ENCODE results near the gene DYSF. TPM values are rescaled to one million over a fixed set of nuclear protein-coding genes. Genes with fewer than 3 reads are reported as not detected.

Gene DYSF
- total and polyA plus RNA-seq, 2 donors: 5.8 to 9.2 TPM

- WGBS: 95% methylated on average over 9 of the region's 9 CpGs
- H3K36me3 ChIP-seq (ENCODE audit: control insufficient read depth in 2 of 2, insufficient read depth in 2 of 2, low read length in 1 of 2): no peaks in the 10 kb centered on the region
- no peak overlapping the region for H3K4me3 ChIP-seq (ENCODE audit: low read length in 2 of 2)
- no peaks in the 10 kb centered on the region for H3K9me3 ChIP-seq (ENCODE audit: control insufficient read depth in 2 of 2, insufficient read depth in 1 of 2, low read length in 1 of 2)
- H3K4me1 ChIP-seq (ENCODE audit: control insufficient read depth in 2 of 2, insufficient read depth in 2 of 2, low read length in 2 of 2): no peaks in the 10 kb centered on the region
- no peak overlapping the region for H3K27ac ChIP-seq (ENCODE audit: low read depth in 1 of 2, low read length in 1 of 2)
- DNase-seq (ENCODE audit: low read depth in 6 of 9, low spot score in 9 of 9): no peak
- H3K27me3 ChIP-seq (ENCODE audit: control insufficient read depth in 2 of 2, insufficient read depth in 1 of 2, low read length in 1 of 2): no peaks in the 10 kb centered on the region
Observed at GRCh38 chr2:71554028-71554705, 100.8 kb downstream of the DYSF start.

DNA sequence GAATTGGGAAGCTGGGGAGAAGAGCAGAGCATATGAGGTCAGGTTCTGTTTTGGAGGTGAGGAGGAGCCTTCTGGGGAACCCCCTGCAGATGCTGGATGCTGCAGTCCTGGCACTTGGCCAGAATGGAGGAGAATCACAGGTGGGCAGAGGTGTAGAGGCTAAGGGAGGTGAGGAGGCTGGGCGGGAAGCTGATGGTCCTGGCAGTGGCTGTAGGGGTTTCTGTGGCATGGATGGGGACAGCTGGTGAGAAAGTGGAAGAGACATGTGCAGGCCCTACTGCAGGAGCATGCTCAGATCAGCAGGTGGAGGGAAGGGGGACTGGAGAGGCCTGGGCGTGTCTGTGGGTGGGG lies 101.3 kb downstream of the DYSF start:
- Histone ChIP-seq H3K9me3 (ENCODE audit: control insufficient read depth in 2 of 2, insufficient read depth in 1 of 2, low read length in 1 of 2) (no peaks in the 10 kb centered on the region), H3K4me1 (ENCODE audit: control insufficient read depth in 2 of 2, insufficient read depth in 2 of 2, low read length in 2 of 2) (no peaks in the 10 kb centered on the region), H3K27ac (ENCODE audit: low read depth in 1 of 2, low read length in 1 of 2) (no peak overlapping the region), H3K27me3 (ENCODE audit: control insufficient read depth in 2 of 2, insufficient read depth in 1 of 2, low read length in 1 of 2) (no peaks in the 10 kb centered on the region), H3K4me3 (ENCODE audit: low read length in 2 of 2) (no peak overlapping the region), H3K36me3 (ENCODE audit: control insufficient read depth in 2 of 2, insufficient read depth in 2 of 2, low read length in 1 of 2) (no peaks in the 10 kb centered on the region)
- WGBS: 91% methylated on average over 2 of the region's 2 CpGs
- no peak for DNase-seq (ENCODE audit: low read depth in 6 of 9, low spot score in 9 of 9)

DNA sequence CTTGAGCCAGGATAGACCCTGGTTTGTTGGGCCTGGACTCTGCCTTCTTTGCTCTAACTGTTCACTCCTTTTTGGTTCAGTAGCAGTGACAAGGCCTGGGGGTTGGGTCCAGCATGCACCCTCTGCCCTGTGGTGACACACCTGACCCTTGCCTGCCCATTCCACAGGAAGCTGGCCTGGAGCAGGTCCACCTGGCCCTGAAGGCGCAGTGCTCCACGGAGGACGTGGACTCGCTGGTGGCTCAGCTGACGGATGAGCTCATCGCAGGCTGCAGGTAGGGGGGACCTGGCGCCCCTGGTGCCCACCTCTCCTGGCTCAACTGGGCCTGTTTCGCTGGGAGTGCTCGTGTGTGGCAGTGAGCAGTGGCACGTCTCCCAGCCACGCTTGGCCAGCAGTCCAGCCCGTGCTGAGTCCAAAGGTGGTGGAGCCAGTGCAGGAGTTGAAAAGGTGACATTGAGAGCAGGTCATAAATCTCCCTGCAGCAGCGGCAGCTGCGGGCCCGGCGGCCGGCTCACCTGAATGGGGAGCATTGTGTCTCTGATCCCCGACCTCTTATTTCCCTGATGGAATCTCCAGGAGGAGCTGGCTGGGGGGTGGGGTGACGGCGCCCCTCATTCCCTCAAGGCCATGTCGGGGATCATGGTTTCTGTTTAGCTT lies 102.6 kb downstream of the DYSF start:
- Histone ChIP-seq H3K27me3 (ENCODE audit: control insufficient read depth in 2 of 2, insufficient read depth in 1 of 2, low read length in 1 of 2) (no peaks in the 10 kb centered on the region), H3K9me3 (ENCODE audit: control insufficient read depth in 2 of 2, insufficient read depth in 1 of 2, low read length in 1 of 2) (no peaks in the 10 kb centered on the region), H3K4me1 (ENCODE audit: control insufficient read depth in 2 of 2, insufficient read depth in 2 of 2, low read length in 2 of 2) (peaks cover 0 to 4% of the 10 kb centered on the region in 2 donors), H3K27ac (ENCODE audit: low read depth in 1 of 2, low read length in 1 of 2) (no peak overlapping the region), H3K36me3 (ENCODE audit: control insufficient read depth in 2 of 2, insufficient read depth in 2 of 2, low read length in 1 of 2) (no peaks in the 10 kb centered on the region), H3K4me3 (ENCODE audit: low read length in 2 of 2) (no peak overlapping the region)
- no peak for DNase-seq (ENCODE audit: low read depth in 6 of 9, low spot score in 9 of 9)
- WGBS: 94% methylated on average over 21 of the region's 21 CpGs

GRCh38 chr2:71556692-71557250 lies 103.4 kb downstream of the DYSF start:
- H3K36me3 ChIP-seq (ENCODE audit: control insufficient read depth in 2 of 2, insufficient read depth in 2 of 2, low read length in 1 of 2): no peaks in the 10 kb centered on the region
- WGBS: 87% methylated on average over 5 of the region's 5 CpGs
- H3K27me3 ChIP-seq (ENCODE audit: control insufficient read depth in 2 of 2, insufficient read depth in 1 of 2, low read length in 1 of 2): no peaks in the 10 kb centered on the region
- H3K4me1 ChIP-seq (ENCODE audit: control insufficient read depth in 2 of 2, insufficient read depth in 2 of 2, low read length in 2 of 2): peaks cover 0 to 8% of the 10 kb centered on the region in 2 donors
- DNase-seq (ENCODE audit: low read depth in 6 of 9, low spot score in 9 of 9): no peak
- H3K4me3 ChIP-seq (ENCODE audit: low read length in 2 of 2): no peak overlapping the region
- H3K9me3 ChIP-seq (ENCODE audit: control insufficient read depth in 2 of 2, insufficient read depth in 1 of 2, low read length in 1 of 2): no peaks in the 10 kb centered on the region
- no peak overlapping the region for H3K27ac ChIP-seq (ENCODE audit: low read depth in 1 of 2, low read length in 1 of 2)

DNA sequence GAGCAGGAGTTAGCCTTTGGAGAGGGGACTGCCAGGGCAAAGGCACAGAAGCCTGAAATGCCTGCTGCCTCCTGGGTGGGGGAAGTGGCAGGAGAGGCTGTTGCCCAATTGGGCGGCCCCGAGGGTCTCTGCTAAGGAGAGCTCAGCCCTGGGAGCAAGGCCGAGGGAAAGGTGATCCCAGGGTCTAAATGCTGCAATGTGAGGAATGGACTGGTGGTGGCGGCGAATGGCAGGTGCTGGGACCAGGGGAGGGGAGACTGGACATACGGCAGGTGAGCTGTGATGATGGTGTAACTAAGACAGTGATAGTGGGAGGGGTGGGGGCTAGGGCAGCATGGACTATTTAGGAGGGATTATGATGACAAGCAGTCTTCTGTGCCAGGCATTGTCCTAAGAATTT lies 104.0 kb downstream of the DYSF start:
- H3K4me1 ChIP-seq (ENCODE audit: control insufficient read depth in 2 of 2, insufficient read depth in 2 of 2, low read length in 2 of 2): peaks cover 0 to 12% of the 10 kb centered on the region in 2 donors
- no peak for DNase-seq (ENCODE audit: low read depth in 6 of 9, low spot score in 9 of 9)
- no peak overlapping the region for H3K4me3 ChIP-seq (ENCODE audit: low read length in 2 of 2)
- WGBS: 94% methylated on average over 6 of the region's 6 CpGs
- H3K36me3 ChIP-seq (ENCODE audit: control insufficient read depth in 2 of 2, insufficient read depth in 2 of 2, low read length in 1 of 2): no peaks in the 10 kb centered on the region
- H3K27me3 ChIP-seq (ENCODE audit: control insufficient read depth in 2 of 2, insufficient read depth in 1 of 2, low read length in 1 of 2): no peaks in the 10 kb centered on the region
- H3K27ac ChIP-seq (ENCODE audit: low read depth in 1 of 2, low read length in 1 of 2): no peak overlapping the region
- H3K9me3 ChIP-seq (ENCODE audit: control insufficient read depth in 2 of 2, insufficient read depth in 1 of 2, low read length in 1 of 2): no peaks in the 10 kb centered on the region

DNA sequence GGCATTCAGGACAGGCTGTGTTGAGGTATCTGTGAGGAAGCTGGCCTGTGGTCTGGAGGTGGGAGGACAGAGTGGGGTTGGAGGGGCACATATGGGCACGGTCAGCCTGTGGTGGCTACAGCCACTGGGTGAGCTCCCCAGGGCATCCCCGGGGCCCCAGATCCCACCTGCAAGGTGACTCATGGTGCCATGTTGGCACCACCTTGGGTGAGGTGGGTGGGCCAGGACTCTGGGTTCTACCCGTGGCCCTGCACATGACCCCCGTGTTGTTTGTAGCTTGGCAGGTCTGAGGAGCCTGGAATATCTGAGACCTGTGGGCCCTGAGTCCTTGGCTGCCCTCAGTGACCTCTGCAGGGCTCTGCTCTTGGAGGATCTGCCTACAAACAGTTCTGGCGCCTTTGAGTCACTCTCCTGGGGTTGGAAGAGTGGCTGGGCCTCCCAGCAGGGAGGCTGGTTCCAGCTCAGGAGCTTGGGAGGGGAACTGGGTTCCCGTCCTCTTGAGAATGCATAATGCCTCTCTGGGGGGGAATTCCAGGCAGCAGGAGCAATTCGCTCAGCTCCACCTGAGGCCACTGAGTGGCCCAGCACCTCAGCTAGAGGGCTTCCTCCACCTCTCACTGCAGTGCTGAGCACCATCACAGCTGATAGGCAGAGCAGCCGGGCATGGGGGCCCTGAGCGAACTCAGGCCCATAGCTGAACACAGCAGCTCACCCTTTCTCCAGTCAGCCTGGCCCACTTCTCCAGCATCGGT lies 105.1 kb downstream of the DYSF start:
- Histone ChIP-seq H3K4me3 (ENCODE audit: low read length in 2 of 2) (no peak overlapping the region), H3K27me3 (ENCODE audit: control insufficient read depth in 2 of 2, insufficient read depth in 1 of 2, low read length in 1 of 2) (no peaks in the 10 kb centered on the region), H3K9me3 (ENCODE audit: control insufficient read depth in 2 of 2, insufficient read depth in 1 of 2, low read length in 1 of 2) (no peaks in the 10 kb centered on the region), H3K36me3 (ENCODE audit: control insufficient read depth in 2 of 2, insufficient read depth in 2 of 2, low read length in 1 of 2) (no peaks in the 10 kb centered on the region), H3K4me1 (ENCODE audit: control insufficient read depth in 2 of 2, insufficient read depth in 2 of 2, low read length in 2 of 2) (peaks cover 0 to 12% of the 10 kb centered on the region in 2 donors), H3K27ac (ENCODE audit: low read depth in 1 of 2, low read length in 1 of 2) (no peak overlapping the region)
- no peak for DNase-seq (ENCODE audit: low read depth in 6 of 9, low spot score in 9 of 9)
- 90% methylated on average over 10 of the region's 10 CpGs for WGBS

DNA sequence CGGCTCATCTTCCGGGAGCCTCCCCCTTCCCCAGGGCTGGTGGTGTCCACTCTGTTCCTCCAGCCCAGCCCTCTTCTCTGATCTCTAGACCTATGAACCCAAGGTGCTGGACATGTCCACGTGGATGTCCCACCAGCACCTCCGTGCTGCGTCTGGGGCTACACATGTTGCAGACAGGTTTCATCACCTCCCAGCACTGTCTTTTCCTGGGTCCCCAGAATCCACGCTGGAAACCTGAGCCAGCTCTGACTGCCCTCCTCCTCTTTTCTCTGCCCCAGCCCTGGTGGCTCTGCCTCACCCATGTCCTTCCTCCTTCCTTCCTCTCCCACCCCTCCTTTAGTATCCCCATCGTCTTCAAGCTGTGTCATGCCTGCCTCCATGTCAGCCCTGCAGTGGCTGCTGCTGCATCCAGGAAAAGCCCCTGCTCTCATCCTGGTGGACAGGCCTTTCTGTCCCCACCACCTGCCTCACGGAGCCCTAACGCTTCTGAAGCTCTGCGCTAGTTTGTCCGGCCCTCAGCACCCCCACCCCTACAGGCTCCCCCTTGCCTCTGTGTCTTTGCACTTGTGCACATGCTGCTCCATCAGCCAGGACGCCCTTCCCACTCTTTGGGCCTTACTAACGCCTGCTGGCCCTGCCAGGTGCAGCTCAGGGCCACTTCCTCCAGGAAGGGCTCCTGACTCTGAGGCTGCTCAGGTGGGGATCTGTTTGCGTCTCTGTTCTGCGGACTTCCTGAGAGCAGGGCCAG lies 105.9 kb downstream of the DYSF start:
- WGBS: 88% methylated on average over 15 of the region's 15 CpGs
- no peak overlapping the region for H3K4me3 ChIP-seq (ENCODE audit: low read length in 2 of 2)

DNA sequence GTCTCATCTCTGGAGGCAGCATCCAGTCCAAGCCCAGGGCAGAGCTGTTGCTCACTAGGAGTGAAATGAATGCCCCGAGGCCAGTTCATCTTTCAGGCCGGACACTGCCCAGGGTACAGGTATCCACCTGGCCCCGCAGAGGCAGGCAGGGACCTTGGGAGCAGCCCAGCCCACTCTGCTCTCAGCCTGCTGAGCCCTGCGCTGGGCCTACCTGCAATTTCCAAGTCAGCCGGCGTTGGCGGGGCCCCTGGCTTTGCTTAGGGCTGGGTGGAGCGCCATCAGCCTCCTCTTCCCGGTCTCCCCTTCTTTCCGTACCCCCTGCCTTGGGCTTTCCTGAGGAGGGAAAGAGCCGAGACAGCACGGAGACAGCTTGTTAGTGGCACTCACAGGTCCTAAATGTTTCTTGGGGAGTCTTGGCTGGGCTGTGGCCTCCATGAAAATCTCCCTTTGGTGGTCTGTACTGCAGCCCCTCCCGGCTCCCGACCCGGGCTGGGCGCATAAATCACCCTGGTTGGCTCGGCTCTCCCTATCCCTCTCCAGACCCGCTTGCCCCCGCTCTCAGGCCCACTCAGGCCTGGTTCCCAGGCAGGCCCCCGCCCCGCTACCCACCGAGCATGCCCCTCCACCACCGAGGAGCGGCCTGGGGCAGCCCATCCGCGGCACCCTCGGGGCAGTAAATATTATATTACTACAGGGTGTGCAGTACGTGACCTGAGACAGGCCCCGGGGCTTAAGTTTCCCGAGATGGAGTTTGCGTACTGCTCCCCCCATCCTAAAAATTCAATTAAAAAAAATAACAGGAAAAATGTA lies 106.7 kb downstream of the DYSF start:
- Histone ChIP-seq H3K4me1 (ENCODE audit: control insufficient read depth in 2 of 2, insufficient read depth in 2 of 2, low read length in 2 of 2) (peaks cover 0 to 12% of the 10 kb centered on the region in 2 donors), H3K27ac (ENCODE audit: low read depth in 1 of 2, low read length in 1 of 2) (peak overlapping the region in 1 of 2 donors; percentile 43), H3K36me3 (ENCODE audit: control insufficient read depth in 2 of 2, insufficient read depth in 2 of 2, low read length in 1 of 2) (no peaks in the 10 kb centered on the region), H3K27me3 (ENCODE audit: control insufficient read depth in 2 of 2, insufficient read depth in 1 of 2, low read length in 1 of 2) (no peaks in the 10 kb centered on the region), H3K4me3 (ENCODE audit: low read length in 2 of 2) (no peak overlapping the region), H3K9me3 (ENCODE audit: control insufficient read depth in 2 of 2, insufficient read depth in 1 of 2, low read length in 1 of 2) (no peaks in the 10 kb centered on the region)
- no peak for DNase-seq (ENCODE audit: low read depth in 6 of 9, low spot score in 9 of 9)
- whole genome bisulfite sequencing: 90% methylated on average over 31 of the region's 31 CpGs

More for the DNA sequence above, 105.9 kb downstream of the DYSF start:
- no peaks in the 10 kb centered on the region for H3K36me3 ChIP-seq (ENCODE audit: control insufficient read depth in 2 of 2, insufficient read depth in 2 of 2, low read length in 1 of 2)
- H3K9me3 ChIP-seq (ENCODE audit: control insufficient read depth in 2 of 2, insufficient read depth in 1 of 2, low read length in 1 of 2): no peaks in the 10 kb centered on the region
- H3K4me1 ChIP-seq (ENCODE audit: control insufficient read depth in 2 of 2, insufficient read depth in 2 of 2, low read length in 2 of 2): peaks cover 0 to 12% of the 10 kb centered on the region in 2 donors
- no peak for DNase-seq (ENCODE audit: low read depth in 6 of 9, low spot score in 9 of 9)
- H3K27me3 ChIP-seq (ENCODE audit: control insufficient read depth in 2 of 2, insufficient read depth in 1 of 2, low read length in 1 of 2): no peaks in the 10 kb centered on the region
- H3K27ac ChIP-seq (ENCODE audit: low read depth in 1 of 2, low read length in 1 of 2): no peak overlapping the region
